H1 (cell line): ENCODE results near the gene ACTL7A.

Experiments
- CEBPB ChIP-seq: IDR thresholded peaks from 2 replicates; pipeline ENCODE4 v1.6.1; 2012; ENCODE audit warnings: low read depth, low read length
- FOSL1 ChIP-seq: IDR thresholded peaks from 2 replicates; pipeline ENCODE4 v1.6.1; 2011; ENCODE audit warnings: mild to moderate bottlenecking, low read depth, low read length, moderate library complexity; ENCODE audit not compliant: insufficient read depth
- GABPA ChIP-seq: IDR thresholded peaks from 2 replicates; pipeline ENCODE4 v1.6.1; 2011; ENCODE audit warnings: mild to moderate bottlenecking, low read length, moderate library complexity, borderline replicate concordance; ENCODE audit not compliant: insufficient read depth
- POLR2A ChIP-seq, 2 experiments: IDR thresholded peaks; 1 replicate in 1 of 2; 2 replicates in 1 of 2; pipeline ENCODE4 v1.6.1; 2011; ENCODE audit warnings: low read depth in 2 of 2, low read length in 2 of 2, mild to moderate bottlenecking in 2 of 2; ENCODE audit errors: control extremely low read depth in 1 of 2
- POLR2AphosphoS5 ChIP-seq: IDR thresholded peaks from 2 replicates; pipeline ENCODE4 v1.6.1; 2011; ENCODE audit warnings: low read depth, low read length
- RAD21 ChIP-seq, 2 experiments: IDR thresholded peaks in 1 of 2; conservative IDR thresholded peaks in 1 of 2; 2 replicates each; pipeline ENCODE4 v1.6.1; 2011; ENCODE audit warnings: low read depth in 2 of 2, low read length in 2 of 2, improper control_type of control experiment in 1 of 2, inconsistent platforms in 1 of 2, mild to moderate bottlenecking in 1 of 2, moderate library complexity in 1 of 2
- SP1 ChIP-seq: IDR thresholded peaks from 2 replicates; pipeline ENCODE4 v1.6.1; 2011; ENCODE audit warnings: low read depth, low read length
- SUZ12 ChIP-seq: fragments of 200-600 bp; sonication (generic); IDR thresholded peaks from 2 replicates; pipeline ENCODE4 v1.6.1; 2012; ENCODE audit warnings: mild to moderate bottlenecking, inconsistent platforms, low read length, moderate library complexity, mixed read lengths
- TCF12 ChIP-seq: IDR thresholded peaks from 2 replicates; pipeline ENCODE4 v1.6.1; 2011; ENCODE audit warnings: low read depth, mild to moderate bottlenecking, low read length
- TEAD4 ChIP-seq: IDR thresholded peaks from 2 replicates; pipeline ENCODE4 v1.6.1; 2012; ENCODE audit warnings: low read depth, low read length, inconsistent platforms, mixed read lengths
- YY1 ChIP-seq: IDR thresholded peaks from 2 replicates; pipeline ENCODE4 v1.6.1; 2011; ENCODE audit warnings: low read depth, mild to moderate bottlenecking, low read length
- TF ChIP-seq, protein P1 (sequence below), 3 experiments: IDR thresholded peaks; 1 replicate in 2 of 3; 2 replicates in 1 of 3; pipeline versions ENCODE4 v1.5.1 to v1.6.1; 2011; ENCODE audit warnings: low read length in 3 of 3, mild to moderate bottlenecking in 3 of 3, inconsistent platforms in 2 of 3, low read depth in 1 of 3, moderate library complexity in 1 of 3; ENCODE audit not compliant: insufficient read depth in 1 of 3; ENCODE audit errors: control extremely low read depth in 1 of 3

DNA sequence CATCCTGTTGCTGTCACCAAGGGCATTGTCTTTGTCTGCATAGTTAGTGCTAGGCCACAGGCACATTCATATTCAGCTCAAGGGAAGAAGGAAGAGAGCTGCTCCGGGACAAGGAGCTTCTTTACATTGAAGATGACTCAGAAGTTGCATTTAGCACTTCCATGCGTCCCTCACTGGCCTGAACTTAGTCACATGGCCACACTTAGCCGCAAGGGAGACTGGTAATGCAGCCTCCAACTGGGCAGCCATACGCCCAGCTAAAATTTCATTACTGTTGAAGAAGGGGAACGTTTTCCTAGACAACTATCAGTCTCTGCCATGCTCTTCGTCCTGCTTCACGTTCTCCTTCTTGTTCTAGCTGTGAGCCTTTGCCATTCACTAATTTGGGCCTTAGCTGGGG lies 26.2 kb upstream of the ACTL7A start:
- TF ChIP-seq, protein P1, sequence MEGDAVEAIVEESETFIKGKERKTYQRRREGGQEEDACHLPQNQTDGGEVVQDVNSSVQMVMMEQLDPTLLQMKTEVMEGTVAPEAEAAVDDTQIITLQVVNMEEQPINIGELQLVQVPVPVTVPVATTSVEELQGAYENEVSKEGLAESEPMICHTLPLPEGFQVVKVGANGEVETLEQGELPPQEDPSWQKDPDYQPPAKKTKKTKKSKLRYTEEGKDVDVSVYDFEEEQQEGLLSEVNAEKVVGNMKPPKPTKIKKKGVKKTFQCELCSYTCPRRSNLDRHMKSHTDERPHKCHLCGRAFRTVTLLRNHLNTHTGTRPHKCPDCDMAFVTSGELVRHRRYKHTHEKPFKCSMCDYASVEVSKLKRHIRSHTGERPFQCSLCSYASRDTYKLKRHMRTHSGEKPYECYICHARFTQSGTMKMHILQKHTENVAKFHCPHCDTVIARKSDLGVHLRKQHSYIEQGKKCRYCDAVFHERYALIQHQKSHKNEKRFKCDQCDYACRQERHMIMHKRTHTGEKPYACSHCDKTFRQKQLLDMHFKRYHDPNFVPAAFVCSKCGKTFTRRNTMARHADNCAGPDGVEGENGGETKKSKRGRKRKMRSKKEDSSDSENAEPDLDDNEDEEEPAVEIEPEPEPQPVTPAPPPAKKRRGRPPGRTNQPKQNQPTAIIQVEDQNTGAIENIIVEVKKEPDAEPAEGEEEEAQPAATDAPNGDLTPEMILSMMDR (IDR thresholded peaks at IDR 0.05; ENCODE audit: control extremely low read depth in 1 of 3, insufficient read depth in 1 of 3, low read depth in 1 of 3, low read length in 3 of 3) = no peak
- no peak for TF ChIP-seq POLR2AphosphoS5
- no peak for TF ChIP-seq CEBPB
- TF ChIP-seq SP1 = no peak
- TF ChIP-seq TEAD4 = no peak
- no peak for TF ChIP-seq RAD21 (IDR thresholded peaks at IDR 0.05 in 1 of 2, conservative IDR thresholded peaks at IDR 0.05 in 1 of 2; ENCODE audit: low read depth in 2 of 2, low read length in 2 of 2)
- no peak for TF ChIP-seq POLR2A (IDR thresholded peaks at IDR 0.05; ENCODE audit: control extremely low read depth in 1 of 2, low read depth in 2 of 2, low read length in 2 of 2)
- TF ChIP-seq FOSL1 = no peak
- TF ChIP-seq YY1 = no peak
- TF ChIP-seq SUZ12 = no peak
- no peak for TF ChIP-seq TCF12
- TF ChIP-seq GABPA = no peak
